ENCODE results near the gene ITIH2.

GRCh38 chr10:7710446-7710845 is 7.3 kb downstream of the ITIH2 start:
- no peak for TF ChIP-seq CTCF (IDR thresholded peaks at IDR 0.05; ENCODE audit: poor library complexity)
- no peak for TF ChIP-seq EZH2phosphoT487 (IDR thresholded peaks at IDR 0.05; ENCODE audit: low read depth, severe bottlenecking, unreplicated experiment)

All from hepatocyte (in vitro differentiated cells).